GM19238 (cell line): Measurements from ENCODE around the gene ABHD17C.
"Not testable (repeated sequence)": the region's sequence is repeated elsewhere in the genome, so short reads cannot be mapped to it uniquely, and the experiment has no call there.

ENCODE experiments used
- DNase-seq: peaks from one replicate; pipeline ENCODE4 v3.0.0; 2011; ENCODE audit warnings: low spot score; ENCODE audit not compliant: insufficient read length

The ABHD17C gene

DNA sequence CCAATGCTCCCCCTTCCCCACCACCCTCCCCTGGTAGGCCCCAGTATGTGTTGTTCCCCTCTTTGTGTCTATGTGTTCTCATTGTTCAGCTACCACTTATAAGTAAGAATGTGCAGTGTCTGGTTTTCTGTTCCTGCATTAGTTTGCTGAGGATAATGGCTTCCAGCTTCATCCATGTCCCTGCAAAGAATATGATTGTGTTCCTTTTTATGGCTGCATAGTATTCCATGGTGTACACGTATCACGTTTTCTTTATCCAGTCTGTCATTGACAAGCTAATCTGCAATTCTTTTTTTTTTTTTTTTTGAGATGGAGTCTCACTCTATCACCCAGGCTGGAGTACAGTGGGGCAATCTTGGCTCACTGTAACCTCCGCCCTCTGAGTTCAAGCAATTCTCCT lies 68.1 kb downstream of the ABHD17C start:
- DNase-seq, result not testable (repeated sequence)

DNA sequence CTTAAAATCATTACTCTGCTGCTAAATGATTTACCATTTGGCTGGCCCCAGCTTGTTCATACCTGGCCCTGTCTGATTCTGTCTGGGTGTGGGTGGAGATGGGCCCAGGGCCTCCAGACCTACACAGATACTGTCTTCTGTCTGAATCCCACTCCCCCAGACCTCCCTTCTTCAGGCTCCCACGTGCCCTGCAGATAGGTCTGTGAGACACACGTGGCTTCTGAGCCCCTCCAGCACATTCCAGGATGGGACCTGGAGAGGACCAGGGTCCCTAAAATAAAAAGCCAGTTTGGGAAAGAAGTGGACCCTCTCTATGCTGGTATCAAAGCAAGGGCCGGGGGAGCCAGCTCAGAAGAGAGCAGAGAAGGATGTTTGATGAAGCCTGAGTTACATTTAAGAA lies 69.4 kb downstream of the ABHD17C start:
- DNase-seq, result no peak

DNA sequence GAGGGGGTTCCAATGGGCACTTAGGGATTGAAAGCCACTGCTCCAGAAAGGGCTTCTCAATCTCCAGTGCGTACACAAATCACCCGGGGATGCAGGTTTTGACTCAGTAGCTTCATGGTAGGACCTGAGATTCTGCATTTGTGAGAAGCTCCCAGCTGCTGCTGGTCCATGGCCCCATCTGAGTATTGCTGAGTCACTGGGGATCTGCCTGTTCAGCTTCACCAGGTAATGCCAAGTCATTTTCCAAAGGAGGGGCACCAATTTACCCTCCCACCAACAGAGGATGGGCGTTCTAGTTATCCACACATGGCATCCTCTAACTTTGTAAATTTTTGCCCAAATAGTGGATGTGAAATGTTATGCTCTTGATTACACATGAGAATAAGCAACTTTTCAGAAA lies 71.2 kb downstream of the ABHD17C start:
- no peak for DNase-seq

DNA sequence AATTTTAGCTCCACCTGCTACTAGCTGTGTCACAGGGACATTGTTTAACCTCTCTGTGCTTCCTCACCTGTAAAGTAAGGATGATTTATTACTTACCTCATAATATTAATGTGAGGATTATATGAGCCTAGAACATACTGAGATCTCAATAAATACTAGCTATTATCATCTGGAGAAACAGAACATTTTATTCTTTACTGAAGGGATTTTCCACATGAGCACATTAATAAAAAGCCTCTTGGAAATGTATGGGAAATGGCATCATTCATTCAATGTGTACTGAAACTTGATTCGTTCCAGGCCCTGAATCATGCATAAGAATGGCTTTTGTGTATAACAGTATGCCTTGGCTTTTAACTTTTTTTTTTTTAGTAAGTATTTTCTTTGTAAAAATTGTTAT lies 73.0 kb downstream of the ABHD17C start:
- DNase-seq, result no peak

DNA sequence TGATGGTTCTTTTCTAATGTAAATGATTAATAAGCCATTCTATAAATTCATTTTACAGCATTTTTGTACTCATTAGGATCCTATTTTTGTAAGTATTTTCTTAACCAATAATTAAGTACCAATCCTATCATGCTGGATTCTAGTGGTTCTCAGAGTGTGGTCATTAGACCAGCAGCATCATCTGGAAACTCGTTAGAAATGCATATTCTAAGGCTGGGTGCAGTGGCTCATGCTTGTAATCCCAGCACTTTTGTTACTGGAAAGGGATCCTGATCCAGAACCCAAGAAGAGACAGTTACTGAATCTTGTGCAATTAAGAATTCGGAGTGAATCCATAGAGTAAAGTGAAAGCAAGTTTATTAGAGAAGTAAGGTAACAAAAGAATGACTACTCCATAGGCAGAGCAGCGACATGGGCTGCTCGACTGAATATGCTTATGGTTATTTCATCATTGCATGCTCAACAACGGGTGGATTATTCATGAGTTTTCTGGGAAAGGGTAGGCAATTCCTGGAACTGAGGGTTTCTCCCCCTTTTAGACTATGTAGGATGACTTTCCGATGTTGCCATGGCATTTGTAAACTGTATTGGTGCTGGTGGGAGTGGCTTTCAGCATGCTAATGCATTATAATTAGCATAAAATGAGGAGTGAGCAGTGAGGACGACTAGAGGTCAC lies 74.2 kb downstream of the ABHD17C start:
- no peak for DNase-seq

DNA sequence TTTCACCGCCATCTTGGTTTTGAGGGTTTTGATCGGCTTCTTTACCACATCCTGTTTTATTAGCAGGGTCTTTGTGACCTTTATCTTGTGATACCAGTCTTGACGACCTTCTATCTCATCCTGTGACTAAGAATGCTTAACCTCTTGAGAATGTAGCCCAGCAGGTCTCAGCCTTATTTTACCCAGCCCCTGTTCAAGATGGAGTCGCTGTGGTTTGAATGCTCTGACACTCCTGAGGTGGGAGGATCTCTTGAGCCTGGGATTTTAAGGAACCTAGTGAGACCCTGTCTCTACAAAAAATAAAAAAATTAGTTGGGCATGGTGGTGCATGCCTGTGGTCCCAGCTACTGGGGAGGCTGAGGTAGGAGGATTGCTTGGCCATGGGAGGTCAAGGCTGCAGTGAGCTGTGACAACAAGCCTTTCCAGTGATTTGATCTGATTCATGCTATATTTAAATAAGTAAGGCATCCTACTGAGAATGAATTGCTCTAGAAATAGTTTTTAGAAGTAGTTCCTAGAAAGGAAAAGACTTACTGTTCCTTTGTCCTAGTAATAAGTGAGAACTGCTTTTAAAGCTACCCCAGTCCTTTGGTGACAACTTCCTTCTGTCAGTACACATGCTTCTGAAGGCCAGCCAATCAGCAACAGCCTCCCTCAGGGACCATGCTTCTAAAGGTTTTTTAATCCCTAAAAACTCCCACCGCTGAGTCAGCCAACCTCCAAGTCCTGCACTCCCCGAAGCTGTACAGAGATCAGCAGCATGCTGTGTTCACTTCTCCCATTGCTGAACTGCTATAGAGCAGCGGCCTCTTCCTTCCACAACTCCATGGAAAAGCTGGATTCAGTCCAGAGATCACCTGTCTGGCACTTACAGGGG lies 75.0 kb downstream of the ABHD17C start:
- no peak for DNase-seq

DNA sequence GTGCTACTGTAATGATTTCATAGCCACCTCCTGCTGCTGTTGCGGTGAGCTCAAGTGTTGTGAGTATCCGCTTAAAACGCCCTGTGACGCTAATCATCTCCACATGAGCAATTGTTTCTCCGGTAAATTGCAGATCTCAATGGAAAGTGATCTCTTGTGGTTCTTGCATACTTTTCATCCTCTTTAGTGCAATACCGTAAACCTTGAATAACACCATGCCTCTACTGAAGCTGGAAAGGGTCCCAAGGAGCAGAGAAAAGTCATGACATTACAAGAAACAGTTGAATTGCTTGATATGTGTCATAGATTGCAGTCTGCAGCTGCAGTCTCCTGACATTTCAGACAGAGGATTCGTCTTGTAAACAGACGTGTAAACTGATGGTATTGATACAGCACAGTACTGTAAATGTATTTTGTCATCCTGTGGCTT lies 78.0 kb downstream of the ABHD17C start:
- no peak for DNase-seq

DNA sequence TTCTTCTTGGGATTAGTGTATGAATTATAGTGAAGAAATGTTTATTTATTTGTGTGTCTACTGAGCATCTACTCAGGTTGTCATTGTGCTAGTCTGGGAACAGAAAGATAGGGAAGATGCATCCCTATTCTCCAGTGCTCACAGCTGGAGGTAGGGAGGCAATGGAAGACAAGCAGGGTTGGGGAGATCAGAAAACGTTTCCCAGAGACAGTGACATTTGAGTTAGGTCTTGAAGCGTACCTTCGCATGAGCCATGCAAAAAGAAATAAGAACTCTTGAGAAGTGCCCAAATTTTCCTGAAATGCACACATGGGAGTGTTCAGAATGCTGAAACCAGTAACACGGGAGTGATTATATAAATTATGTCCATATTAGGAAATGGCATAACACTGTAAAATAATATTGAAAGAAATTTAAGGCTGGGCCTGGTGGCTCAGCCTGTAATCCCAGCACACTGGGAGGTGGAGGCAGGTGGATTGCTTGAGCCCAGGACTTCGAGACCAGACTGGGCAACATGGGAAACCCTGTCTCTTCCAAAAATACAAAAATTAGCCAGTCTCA lies 78.8 kb downstream of the ABHD17C start:
- no peak for DNase-seq

DNA sequence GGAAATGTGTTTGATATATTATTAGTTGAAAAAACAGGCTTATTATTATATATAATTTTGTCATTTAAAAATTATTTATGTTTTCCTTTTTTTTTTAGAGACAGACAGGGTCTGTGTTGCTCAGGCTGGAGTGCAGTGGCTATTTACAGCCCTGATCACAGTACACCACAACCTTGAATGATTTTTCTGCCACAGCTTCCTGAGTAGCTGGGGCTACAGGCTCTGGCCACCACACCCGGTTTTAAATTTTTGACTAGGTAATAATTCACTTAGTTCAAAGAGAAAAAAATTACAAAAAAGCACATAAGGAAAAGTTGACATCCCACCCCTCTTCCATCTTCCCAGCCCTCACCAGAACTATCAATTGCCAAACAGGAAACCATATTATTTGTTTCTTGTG lies 79.4 kb downstream of the ABHD17C start:
- no peak for DNase-seq

DNA sequence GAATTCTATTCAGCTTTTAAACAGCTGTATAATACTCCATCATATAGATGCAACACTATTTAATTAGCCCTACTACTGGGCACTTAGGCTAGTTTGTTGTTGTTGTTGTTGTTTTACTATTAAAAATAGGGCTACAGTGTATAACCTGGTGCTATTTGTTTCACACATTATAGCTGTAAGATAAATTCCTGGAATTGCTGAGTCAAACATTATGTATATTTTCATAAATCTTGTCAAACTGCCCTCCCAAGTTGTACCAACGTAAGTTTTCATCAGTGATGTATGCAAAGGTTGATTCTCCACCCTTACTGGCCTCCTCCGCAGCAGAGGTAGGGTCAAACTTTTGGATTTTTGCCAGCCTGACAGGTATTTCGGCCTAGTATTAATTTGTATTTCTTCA lies 80.2 kb downstream of the ABHD17C start:
- DNase-seq, result no peak

DNA sequence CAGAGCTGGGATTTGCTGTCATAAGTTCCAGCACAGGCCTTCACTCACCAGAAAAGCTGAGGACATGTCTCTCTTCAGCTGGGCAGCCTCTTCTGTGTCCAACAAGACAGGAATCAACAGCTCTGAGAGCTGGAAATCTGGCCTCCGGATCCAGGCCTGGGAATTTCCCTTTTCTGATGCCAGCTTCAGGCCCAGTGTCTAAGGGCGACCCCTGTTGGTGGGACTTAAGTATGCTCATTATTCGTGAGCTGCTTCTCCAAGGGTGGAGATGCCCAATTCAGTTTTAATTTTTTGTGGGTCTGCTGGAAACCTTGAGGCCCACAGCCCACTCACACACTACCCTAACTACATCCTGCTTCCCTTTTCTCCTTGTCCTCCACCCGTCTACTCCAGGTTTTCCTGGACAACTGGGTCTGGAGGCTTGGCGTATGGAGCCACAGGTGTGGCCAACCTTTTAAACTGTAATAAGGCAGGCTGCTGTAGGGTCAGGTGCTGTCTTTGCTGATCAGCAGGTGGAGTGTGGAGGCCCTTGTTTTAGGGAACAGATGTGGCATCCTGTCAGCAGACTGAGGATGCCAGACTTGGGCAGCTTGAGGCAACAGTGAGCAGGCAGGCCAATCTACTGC lies 81.4 kb downstream of the ABHD17C start:
- DNase-seq, result peak; percentile 62

DNA sequence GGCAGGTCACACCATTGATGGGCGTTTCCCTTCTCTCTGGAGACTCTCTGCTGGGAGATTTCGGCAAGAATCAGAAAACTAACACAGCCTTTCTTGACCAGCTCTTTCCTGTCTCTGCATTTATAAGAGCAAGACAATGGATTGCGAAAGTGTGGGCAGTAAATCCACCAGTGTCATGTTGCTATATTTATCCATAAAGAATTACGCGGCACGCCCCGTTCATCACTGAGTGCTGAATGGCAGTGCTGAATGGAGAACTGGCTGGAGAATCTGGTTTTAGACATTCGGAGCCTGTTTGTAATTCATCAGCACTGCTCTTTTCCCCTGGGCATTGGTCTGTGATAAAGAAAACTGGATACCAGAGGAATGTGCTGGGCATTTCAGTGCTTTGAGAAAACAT lies 82.0 kb downstream of the ABHD17C start:
- DNase-seq, result no peak

DNA sequence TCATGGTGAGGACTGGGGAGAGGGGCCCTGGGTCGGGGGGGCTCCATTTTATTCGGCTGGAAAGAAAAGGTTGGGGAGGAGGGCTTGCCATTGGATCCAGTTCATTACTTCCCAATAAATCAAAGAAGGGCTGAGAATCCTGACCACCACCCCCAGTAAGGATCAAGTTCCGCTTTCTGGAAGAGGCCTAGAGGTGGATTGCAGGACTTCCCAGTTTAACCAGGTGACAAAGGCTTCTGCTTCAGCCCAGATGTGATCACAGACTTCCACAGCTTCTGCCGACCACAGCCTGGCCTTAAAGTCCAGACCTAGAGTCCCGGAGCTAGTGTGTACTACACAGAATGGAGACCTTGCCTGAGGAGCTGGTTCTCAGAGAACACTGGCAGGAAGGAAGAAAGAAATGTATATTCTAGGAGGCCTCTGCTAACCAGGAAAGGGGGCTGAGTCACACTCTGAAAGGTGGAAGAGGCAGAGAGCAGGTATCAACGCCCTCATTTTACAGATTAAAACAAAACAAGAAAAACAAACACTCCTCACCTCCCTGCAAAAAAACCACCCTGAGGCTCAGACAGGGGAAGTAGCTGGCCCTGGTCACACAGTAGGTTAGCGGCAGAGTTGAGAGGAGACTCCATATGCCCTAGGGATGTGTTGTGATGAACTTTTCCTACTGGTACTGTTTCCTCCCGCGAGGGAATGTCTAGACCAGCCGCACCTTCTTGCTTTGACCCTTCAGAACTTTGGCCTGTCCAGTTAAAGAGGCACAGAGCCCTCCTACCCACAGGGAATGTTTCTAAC lies 82.9 kb downstream of the ABHD17C start:
- DNase-seq, result no peak

DNA sequence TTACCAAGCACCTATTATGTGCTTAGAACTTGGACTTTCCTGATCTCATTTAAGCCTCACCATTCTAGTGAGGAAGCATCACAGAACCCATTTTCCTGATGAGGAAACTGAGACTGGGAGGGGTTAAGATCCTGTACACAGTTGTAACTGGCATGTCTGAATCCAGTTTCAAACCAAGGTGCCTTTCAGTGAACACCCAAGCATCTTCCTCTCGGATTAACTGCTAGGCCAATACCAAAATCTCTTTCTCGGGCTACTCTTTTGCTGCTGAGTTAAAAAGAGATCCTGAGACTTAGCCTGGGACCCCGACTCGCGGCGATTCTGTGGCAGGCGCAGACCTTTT lies 83.5 kb downstream of the ABHD17C start:
- no peak for DNase-seq

DNA sequence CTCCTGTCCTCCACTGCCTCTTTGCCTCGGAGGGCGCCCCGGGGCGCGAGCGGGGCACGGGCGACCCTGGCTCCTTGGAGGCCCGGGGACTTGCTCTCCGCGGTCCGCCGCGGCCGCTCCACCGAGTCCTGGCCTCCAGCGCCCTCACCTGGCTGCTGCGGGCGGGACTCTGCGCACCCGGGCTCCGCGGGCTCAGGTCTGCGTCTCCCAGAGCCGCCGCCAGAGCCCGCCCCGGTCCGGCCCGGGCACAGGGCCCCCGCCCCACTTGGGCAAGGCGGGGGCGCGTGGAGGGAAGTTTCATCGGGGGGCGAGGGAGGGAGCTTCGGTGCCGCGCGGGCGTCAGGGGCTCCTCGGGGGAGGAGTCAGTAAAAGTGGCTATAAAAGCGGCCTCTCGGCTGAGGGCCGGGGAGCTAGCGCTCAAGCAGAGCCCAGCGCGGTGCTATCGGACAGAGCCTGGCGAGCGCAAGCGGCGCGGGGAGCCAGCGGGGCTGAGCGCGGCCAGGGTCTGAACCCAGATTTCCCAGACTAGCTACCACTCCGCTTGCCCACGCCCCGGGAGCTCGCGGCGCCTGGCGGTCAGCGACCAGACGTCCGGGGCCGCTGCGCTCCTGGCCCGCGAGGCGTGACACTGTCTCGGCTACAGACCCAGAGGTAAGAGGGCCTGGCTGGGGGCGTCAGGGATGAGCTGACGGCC lies 84.0 kb downstream of the ABHD17C start, which contains the start of gene CEMIP:
CEMIP (plus strand) TSS at position 407 of the 694 bp plus-strand sequence. CDS start 94,510 bp downstream, outside the sequence.
- DNase-seq, result peak; percentile 19

DNA sequence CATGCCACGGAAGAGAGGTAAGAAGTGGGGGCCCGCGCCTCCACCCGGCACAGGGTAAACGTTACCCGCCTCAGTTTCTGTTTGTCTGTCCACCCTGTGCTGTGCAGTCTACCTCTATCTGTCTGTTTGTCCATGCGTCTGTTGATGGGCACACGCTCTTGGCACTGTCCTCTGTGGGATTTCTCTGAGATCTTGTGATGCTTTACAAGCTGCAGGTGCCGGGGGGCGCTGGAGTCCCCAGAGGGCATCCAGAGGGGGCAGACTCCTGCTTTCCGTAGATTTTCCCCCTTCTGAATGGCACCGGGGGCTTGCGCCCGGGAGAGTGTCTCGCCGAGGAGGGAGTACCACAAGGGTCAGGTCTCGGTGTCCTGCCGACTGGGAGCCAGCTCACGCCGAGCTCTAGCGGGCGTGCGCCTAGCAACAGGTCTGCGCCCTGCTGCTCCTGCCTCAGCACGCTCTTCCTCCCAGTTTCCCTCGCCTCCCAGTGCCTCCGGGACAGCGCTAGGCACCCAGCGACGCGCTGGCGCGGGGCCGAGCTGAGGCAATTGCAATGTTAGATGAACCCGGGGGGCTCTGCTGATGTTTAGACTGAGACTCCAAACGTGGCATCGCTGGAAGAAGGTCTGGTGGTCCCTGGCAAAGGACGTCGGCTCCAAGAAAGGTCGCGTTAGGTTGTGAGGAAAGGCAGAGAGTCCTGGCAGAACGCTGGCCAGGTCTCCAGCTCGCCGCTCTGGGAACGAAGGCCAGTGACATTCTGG lies 84.7 kb downstream of the ABHD17C start:
- DNase-seq, result no peak

DNA sequence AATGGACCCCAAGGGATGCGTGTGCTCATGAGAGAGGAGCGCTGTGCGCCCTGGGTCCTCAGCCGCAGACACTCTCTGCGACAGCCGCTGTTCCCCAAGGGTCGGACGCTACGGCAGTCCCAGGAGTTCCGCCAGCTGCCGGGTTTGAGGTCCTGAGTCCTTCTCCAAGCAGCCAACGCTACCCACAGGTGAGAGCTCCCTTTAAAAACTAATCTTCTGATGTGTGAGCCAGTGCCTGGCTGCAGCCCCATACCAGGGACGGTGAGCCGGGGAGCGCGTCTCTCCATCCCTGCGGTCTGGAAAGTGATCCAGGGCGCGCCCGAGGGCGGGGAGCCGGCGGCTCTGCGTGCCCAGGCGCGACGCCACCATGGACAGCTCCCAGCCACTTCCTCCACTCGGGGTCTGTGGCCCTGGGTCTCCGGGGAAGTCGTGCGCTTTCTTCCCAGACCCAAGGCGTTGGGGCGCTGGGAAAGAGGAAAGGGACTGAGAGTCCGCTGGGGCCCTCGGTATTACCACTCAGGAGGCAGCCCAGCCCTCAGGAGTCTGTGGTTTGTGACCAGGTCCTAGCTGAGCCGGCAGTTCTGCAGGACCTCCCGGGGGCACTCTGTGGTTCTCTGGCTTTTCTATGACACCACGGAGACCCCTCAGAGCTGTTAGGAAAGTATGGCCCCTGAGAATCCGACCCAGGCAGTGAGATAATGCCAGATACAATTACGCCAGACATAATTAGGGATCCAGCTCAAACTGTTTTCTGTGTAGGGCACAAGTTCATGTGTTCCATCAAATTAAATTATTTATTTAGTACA lies 85.5 kb downstream of the ABHD17C start:
- DNase-seq, result no peak

DNA sequence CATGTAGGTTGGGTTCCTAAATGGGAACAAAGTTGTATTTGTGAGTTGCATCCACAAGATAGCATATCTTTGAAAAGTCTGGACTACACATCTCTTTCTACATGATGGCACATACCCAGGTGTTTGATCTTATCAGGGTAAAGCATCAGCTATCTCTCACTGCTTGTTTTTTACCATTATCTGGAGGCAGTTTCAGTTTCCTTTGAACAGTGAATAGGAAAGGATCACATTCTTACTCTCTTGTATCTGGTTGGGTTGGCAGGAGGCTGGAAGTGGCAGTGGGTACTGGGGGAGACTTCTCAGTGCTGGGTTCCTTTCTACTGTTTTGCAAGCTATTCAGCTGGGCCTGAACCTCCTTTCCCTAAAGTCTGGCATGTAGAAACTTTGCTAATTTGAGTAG lies 88.2 kb downstream of the ABHD17C start:
- DNase-seq, result no peak

DNA sequence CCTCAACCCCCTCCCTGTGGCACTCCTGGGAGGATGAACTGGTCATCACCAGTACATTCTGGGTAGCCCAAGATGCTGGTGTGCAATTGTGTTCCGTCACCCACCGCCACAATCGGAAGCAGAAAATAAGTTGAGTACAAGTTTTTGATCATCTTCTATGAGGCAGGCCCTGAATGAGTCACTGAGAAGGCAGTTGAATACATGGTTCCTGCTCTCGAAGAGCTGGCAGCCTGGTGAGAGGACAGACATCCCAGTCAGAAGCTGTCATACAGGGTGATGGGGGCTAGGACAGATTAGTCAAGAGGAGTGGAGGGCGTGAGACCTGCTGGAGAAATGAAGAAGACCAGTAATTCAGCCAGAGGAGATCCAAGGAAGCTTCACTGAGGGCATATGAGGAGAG lies 90.2 kb downstream of the ABHD17C start:
- DNase-seq, result no peak
